ENCODE data around the gene SLC15A2.
"Not testable (repeated sequence)": the region's sequence is repeated elsewhere in the genome, so short reads cannot be mapped to it uniquely, and the experiment has no call there.

Gene SLC15A2

DNA sequence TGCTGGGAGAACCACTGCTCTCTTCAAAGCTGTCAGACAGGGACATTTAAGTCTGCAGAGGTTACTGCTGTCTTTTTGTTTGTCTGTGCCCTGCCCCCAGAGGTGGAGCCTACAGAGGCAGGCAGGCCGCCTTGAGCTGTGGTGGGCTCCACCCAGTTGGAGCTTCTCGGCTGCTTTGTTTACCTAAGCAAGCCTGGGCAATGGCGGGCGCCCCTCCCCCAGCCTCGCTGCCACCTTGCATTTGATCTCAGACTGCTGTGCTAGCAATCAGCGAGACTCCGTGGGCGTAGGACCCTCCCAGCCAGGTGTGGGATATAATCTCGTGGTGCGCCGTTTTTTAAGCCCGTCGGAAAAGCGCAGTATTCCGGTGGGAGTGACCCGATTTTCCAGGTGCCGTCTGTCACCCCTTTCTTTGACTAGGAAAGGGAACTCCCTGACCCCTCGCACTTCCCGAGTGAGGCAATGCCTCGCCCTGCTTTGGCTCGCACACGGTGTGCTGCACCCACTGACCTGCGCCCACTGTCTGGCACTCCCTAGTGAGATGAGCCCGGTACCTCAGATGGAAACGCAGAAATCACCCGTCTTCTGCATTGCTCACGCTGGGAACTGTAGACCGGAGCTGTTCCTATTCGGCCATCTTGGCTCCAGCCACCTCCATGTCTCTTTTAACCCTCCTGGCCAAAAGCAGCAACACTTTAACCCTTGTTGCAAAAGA is 44.1 kb downstream of the SLC15A2 start:
- DNase-seq: not testable (repeated sequence)

DNA sequence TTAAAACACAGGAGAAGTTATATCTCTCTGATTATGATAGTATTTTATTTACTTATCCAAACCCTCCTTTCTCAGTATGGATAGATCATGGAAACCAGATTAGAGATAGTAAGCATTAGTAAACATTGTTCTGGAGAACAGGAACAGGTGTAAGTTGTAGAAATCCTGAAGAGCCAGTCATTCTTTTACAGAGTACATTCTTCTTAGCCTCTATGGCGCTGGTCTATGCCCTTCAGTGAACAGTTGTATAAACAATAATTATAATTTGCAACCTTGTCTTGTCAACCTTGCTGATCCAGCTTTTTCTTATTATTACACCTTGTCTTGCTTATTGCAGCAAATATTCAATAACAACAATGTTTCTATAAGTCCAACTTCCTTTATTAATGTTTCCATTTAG is 47.4 kb downstream of the SLC15A2 start:
- DNase-seq: no peak

DNA sequence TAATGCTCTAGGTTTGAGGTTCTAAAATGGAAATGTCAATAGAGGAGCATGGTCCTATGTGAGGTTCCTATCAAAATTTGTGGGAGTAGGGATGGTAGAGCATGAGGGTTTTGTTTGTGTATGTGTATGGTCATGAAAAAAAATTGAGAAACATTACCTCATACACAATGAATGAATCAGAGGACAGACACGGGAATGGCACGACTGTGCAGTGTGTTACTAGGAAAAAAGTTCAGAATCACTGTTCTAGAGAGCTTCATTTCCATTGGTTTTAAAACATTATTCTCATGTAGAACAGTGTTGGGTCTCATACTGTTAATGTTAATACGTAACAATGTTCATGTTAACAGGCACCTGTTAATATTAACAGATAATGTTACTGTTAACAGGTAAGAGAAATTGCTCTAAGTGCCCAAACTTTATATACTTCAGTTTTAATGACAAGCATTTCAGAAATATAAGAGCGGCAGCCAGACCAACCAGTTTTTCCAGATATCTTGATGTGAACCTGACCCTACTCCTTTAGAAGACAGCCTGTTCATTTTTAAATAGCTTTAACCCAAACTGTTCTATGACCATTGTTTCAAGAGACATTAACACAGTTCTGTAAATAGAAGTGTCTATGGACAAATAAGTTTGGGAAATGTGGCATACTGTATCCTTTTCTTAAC is 48.0 kb downstream of the SLC15A2 start:
- DNase-seq: no peak

DNA sequence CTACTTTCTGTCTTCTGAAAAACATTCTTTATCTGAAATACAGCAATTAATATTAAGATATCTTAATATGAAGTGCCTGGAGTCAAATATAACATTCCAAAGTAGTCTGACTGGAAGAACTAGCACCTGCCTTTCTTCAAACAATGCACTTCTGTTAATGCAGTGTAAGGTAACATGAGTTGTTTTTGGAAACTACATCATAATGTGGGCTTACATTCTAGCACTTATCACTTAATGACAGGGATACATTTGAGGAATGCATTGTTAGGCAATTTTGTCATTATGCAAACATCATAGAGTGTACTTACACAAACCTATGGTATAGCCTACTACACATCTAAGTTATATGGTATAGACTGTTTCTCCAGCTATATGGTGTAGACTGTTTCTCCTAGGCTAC is 49.2 kb downstream of the SLC15A2 start:
- no peak for DNase-seq

DNA sequence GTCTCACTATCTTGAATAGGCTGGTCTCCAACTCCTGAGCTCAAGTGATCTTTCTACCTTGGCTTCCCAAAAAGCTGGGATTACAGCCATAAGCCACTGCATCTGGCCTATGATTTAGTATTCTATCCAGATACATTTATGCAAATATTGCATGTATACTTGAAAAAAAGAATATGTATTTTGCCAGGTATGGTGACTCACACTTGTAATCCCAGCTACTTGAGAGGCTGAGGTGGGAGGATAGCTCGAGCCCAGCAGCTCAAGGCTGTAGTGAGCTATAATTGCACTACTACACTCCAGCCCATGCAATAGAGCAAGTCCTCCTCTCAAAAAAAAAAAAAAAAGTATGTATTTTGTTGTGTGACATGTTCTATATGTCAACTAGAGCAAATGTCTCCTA is 54.4 kb downstream of the SLC15A2 start:
- DNase-seq: no peak

DNA sequence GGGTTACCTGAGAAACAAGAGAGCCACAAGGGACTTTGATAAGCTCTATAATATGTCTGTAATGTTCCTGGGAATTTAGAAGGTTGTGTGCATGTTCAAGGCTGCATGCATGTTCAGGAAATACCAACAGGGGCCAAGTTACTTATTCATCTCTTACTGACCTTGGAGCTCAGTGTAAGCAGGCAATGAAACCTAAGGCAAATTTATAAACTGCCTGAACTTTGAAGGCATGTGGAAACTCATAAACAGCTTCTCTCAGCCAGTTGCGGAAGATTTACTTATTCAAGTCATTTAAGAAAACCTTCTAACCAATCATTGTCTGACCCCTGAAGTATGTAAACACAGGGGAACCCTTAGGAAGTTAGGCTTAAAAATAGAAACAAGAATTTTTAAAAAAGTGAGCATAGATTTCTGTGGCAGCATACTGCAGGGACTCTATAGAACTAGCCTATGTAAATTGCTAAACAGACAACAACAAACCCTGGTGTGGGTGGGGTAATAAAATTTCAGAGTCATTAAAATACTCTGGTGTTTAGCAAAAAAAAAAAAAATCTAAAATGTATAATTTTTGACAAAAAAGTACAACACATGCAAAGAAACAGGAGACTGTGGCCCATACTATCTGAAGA is 57.2 kb downstream of the SLC15A2 start:
- DNase-seq: no peak

DNA sequence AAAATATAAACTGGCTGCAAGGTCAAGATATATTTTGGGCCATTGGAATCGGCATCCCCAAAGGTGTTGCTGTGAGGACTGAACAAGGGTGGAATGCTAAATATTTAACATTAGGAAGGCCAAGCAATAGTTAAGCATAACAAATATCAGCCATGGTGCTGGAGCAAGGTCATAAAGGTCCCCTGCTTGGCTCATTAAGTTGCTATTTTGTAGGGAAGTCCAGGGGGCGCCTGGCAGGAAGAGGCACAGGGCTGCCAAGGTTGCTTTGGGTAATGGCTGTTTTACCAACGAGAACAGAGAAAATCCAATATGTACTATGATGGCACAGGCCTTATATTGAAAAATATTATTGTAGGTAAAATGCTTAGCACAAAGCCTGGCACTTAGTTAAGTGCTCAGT is 62.2 kb downstream of the SLC15A2 start:
- no peak for DNase-seq

DNA sequence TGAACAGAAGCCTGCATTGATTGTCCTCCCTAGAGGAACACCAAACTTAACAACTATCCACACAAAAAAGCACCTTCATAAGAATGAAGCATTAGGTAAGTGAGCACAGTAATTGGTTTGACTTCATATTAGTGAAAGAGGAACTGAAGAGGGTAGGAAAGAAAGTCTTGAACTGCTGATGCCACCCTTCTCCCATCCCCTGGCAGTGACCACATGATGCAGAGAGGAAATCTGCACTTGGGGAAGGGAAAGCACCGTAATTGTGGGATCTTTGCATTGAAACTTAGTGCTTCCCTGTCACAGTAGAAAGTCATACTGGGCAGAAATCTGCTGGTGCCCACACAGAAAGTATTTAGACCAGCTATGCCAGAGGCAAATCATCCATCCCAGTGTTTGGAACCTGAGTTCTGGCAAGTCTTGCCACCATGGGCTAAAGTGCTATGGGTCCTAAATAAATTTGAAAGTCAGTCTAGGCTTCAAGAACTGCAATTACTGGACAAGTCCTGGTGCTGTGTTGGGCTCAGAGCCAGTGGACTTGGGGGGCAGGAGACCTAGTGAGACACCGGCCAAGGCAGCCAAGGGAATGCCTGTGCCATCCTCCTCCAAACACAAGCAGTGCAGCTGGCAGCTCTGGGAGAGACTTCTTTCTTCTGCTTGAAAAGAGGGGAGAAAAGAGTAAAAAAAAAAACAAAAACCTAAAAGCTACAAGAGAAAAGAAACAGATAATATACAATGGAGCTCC is 63.6 kb downstream of the SLC15A2 start:
- DNase-seq: no peak

DNA sequence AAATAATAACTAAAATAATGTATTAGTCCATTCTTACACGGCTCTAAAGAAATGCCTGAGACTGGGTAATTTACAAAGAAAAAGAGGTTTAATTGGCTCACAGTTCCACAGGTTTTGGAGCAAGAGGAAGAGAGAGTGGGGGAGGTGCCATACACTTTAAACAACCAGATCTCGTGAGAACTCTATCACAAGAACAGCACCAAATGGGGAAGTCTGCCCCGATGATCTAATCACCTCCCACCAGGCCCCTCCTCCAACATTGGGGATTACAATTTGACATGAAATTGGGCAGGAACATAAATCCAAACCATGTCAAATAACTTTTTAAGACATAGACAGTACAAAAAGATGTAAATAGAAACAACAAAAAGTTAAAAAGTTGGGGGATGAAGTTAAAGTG is 64.6 kb downstream of the SLC15A2 start:
- DNase-seq: no peak

DNA sequence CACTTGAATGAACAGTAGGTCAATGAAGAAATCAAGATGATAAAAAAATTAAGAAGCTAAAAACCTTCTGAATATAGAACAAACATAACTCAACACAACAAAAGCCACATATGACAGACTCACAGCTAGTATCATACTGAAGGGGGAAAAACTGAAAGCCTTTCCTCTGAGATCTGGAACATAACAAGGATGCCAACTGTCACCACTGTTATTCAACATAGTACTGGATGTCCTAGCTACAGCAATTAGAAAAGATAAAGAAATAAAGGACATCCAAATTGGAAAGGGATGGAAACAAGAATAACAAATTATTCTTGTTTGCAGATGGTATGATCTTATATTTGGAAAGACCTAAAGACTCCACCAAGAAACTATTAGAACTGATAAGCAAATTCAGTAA is 67.1 kb downstream of the SLC15A2 start:
- no peak for DNase-seq

DNA sequence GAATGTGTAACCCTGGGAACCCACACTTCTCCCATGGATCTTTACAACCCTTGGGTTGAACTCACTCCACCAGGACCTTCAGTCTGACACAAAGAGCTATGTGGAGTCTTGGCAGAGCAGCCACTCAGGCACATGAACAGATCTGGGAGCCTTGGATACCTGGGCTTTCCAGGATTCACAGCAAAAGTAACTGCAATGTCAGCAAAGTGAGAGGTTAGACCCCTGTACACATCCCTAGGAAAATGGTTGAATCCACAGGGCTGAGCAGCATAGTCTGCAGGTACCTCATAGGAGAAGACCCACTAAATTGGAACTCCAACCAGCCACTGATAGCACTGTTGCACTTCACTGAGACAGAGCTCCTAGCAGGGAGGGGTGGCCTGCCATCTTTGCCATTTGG is 68.2 kb downstream of the SLC15A2 start:
- no peak for DNase-seq

DNA sequence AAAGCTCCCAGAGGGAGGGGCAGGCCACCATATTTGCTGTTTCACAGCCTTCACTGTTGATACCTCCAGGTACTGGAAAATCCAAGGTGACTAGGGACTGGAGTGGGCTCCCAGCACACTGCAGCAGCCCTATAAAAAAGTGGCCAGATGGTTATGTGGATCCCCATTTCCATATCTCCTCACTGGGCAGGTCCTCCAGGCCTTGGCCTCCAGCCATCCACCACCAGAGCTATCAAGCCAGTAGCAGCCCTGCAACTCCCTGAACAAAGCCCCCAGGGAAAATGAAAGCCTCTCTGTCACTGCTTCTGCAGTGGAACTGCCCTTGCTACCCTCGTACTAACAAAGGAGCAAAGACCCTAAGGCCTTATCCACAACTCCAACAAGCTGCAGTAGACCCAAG is 69.4 kb downstream of the SLC15A2 start:
- no peak for DNase-seq

DNA sequence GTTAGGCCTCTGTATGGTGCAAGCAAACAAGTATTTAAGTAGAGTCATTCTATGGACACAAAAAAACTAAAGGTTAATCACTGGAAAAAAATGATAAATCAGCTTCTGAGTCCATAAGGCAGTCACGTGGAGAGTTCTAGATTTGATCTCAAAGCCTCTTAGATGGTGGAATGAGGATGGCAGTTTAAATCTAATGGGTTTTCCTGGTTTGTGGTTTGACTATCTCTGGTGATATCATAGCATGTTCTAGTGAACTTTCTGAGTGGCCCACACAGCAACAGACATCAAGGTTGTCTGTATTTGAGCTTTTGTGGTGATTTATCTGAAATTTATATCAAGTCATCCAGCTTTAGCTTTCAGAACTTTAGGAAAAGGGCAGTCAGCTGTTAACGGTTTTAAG is 75.4 kb downstream of the SLC15A2 start:
- DNase-seq: no peak

DNA sequence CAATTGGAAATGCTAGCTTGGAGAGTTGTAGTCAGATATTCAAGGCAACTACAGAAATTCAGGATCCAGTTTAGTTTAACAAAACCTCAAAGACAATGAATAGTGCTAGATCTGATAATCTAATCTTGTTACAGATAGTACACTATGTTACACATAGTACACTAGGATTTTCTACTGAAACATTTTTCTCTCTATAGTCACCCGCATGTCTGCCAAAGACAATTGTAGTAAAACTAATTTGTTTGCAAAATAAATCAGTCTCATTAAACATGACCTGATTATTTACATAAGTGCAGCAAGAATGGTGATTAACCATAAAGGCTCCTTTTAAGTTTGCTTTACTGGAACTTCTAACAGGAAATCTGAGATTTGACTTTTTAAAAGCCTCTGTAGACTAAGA is 75.8 kb downstream of the SLC15A2 start:
- no peak for DNase-seq

DNA sequence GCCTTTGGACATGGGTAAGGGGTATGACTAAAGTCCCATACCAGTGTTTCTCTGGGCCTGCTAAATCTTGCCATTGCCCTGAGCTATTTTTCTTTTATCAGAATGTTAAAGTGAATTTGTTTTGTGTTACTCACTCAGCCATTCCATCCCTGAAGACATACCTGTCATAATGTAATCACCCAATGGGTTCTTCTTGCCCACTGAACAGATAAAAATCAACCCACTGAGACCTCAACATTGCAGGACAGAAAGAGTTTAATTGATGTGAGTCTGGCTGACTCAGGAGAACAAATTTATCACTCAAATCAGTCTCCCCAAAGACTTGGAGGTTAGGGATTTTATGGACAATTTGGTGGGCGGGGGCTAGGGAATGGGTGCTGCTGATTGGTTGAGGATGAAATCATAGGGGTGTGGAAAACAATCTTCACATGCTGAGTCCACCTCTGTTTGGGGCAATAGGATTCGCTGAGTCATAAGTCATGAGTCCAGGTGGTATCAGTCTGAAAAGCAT is 80.5 kb downstream of the SLC15A2 start:
- no peak for DNase-seq

DNA sequence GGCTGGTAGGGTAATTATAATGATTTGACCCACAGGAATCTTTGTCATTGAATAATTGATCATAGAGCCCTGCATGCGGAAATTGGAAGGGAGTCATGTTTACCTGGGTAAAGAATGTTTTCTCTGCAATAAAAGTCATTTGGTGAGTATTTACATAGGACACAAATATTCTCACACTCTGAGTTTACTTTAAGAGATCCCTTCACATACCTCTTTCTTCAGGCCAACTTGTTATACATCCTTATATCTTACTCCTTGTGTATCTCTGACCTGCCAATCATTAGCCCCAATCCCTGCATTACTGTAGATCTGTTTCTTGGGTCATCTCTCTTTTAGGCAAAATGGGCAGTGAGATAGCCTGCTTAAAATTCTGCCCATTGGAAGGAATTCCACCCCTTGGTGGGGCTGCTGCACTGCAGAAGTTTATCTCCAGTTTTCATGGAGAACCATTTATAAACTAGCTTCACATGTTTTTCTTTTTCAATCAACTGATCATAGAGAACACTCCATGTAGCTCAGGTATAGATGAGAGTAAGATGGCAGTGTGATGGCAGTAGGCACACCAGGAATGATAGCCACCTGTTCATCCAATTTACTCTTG is 81.6 kb downstream of the SLC15A2 start:
- no peak for DNase-seq

DNA sequence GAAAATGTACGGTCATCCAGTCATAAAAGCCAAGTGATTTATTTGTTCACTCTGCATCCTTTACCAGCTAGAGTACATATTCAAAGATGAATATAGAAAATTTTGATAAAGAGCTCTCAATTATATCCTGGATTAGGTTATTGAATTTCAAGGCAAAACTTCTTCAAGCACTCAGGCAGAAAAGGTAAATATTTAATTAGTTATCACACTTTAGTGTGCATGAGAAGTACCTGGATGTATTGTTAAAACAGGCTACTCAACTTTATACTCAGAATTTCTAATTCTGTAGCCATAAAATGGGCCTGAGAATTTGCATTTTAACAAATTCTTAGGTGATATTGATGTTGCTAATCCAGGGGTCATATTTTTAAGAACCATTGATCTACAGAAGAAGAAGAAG is 82.5 kb downstream of the SLC15A2 start:
- no peak for DNase-seq

DNA sequence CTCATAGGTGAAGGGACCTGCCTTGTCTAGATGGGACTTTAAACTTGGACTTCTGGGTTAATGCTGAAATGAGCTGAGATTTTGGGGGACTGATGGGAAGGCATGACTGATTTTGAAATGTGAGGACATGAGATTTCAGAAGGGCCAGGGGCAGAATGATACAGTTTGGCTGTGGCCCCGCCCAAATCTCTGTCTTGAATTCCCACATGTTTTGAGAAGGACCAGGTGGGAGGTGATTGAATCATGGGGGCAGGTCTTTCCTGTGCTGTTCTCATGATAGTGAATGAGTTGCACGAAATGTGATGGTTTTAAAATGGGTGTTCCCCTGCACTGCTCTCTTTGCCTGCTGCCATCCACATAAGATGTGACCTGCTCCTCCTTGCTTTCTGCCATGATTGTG is 85.0 kb downstream of the SLC15A2 start:
- no peak for DNase-seq

DNA sequence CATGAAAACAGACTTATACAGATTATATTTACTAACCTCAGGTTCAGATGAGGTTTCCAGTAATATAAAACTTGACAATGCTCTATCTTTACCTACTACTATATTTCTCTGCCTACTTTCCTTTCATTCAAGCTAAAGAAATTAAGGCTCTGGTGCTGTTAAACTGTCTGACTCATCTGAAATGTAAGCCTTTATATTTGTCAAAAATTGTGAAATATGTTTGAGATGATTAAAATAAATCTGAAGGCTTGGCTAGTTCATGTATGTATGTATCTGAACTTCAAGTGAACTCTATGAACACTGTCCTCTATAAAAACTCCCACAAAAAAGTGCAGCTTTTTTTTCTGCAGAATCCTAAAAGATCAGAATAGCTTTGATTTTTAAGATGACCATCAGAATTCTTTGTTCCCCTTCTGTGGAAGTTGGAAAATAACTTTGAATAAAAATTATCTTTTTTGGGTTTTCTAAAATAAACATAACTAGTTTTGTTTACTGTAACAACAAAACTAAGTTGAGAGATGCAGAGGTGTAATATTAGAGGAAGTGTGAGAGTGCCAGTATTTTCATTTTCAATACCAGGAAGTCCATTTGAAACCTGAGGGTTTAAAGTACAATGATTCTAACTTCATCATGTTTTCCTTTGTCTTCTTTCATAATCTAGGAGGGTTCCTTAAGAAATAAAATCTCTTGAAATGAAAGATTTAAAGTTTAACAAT is 85.7 kb downstream of the SLC15A2 start:
- no peak for DNase-seq

DNA sequence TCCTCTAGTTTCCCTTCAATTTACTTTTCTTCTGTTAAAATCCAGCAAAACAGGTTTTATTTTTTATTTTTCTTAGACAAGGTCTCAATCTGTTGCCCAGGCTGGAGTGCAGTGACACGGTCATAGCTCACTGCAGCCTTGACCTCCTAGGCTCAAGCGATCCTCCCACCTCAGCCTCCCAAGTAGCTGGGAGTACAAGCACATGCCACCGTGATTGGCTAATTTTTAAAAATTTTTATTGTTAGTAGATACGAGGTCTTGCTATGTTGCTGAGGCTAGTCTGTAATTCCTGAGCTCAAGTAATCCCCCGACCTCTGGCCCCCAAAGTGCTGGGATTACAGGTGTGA is 86.2 kb downstream of the SLC15A2 start:
- DNase-seq: no peak

DNA sequence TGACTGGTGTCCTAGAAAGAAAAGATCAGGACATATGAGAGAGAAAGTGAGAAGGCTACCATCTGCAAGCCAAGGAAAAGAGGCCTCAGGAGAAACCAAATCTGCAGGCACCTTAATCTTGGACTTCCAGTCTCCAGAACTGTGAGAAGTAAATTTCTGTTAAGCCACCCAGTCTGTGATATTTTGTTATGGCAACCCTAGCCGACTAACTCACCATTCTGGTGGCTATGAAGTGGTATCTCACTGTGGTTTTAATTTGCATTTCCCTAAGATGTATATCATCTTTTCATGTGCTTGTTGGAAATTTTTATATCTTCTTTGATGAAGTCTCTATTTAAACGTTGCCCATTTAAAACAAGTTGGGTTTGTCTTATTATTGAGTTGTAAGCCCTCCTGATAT is 87.3 kb downstream of the SLC15A2 start:
- no peak for DNase-seq

DNA sequence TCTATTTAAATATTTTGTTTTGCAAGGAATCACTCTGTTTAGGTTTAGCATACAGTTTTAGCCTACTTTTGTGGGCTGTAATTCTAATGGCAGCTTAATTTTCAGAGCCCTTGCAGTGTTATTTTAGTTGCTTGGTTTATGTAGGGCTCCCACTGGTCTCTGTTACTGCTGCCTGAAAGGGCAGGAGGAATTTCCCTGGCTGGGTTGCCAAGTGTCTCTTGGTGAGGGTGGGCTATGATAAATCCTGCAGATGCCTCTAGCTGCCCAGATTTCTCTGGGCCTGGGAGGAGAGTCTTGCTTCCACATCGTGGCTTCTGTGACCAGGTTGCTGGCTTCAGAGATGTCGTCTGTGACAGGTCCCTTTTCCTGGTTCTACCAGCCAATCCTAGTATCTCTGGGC is 91.6 kb downstream of the SLC15A2 start:
- no peak for DNase-seq

DNA sequence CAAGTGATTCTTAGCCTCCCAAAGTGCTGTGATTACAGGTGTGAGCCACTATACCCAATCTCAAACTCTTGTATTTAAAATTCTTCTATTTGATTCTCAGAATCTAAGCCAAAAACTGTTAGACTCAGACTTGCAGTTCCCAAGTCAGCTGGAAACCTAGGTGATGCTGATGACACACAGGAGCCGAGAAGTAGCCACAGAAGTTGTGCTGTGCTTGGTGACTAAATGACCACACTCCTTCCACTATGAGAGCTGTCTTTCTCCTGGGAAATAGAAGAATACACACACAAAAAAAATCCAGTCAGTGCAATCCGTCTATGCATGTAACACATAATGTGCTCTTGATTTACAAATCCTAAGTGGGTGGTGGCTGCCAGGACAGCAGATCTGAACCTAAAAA is 93.9 kb downstream of the SLC15A2 start:
- no peak for DNase-seq
